Vagina (tissue), 2 donors: ENCODE results near the gene OLFML3.

Source experiments
- POLR2A ChIP-seq, 2 donors: fragments of 450-650 bp; IDR thresholded peaks; one replicate each; pipeline ENCODE4 v1.6.1; 2017; ENCODE audit warnings: antibody characterized with exemption in 2 of 2, mild to moderate bottlenecking in 2 of 2, moderate library complexity in 2 of 2
- POLR2AphosphoS5 ChIP-seq, 2 donors: sonication (generic); formaldehyde crosslinking; IDR thresholded peaks; one replicate each; pipeline ENCODE4 v1.9.0; 2017; ENCODE audit warnings: antibody characterized with exemption in 2 of 2, mild to moderate bottlenecking in 2 of 2, low read depth in 1 of 2; ENCODE audit not compliant: insufficient read depth in 1 of 2
- TF ChIP-seq, protein P1 (sequence below), 3 experiments: fragments of 450-650 bp in 2 of 3; fragments of 200-600 bp in 1 of 3; sonication (generic) in 1 of 3; IDR thresholded peaks; one replicate each; pipeline ENCODE4 v1.5.1; 2017 to 2019; ENCODE audit warnings: antibody characterized with exemption in 3 of 3, mild to moderate bottlenecking in 2 of 3, moderate library complexity in 2 of 3

DNA sequence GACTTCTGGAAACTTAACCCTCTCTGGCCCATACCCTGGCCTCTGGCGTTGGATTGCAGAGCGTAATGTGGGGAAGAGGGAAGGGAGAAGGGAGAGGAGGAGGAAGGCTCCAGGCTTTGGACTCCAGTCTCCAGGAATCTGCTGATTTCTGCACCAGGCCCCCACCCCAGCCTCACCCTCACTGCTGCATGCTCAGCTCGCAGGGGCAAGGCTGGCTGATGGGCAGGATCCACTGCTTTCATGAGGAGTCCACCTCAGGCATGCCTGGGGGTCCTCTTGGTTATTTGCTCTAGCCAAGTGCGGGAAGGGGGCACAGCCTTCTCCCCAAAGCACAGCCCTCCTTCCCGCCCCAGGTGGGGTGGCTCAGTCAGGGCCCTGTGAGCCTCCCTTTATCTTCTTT is 3.7 kb downstream of the OLFML3 start:
- TF ChIP-seq, protein P1, sequence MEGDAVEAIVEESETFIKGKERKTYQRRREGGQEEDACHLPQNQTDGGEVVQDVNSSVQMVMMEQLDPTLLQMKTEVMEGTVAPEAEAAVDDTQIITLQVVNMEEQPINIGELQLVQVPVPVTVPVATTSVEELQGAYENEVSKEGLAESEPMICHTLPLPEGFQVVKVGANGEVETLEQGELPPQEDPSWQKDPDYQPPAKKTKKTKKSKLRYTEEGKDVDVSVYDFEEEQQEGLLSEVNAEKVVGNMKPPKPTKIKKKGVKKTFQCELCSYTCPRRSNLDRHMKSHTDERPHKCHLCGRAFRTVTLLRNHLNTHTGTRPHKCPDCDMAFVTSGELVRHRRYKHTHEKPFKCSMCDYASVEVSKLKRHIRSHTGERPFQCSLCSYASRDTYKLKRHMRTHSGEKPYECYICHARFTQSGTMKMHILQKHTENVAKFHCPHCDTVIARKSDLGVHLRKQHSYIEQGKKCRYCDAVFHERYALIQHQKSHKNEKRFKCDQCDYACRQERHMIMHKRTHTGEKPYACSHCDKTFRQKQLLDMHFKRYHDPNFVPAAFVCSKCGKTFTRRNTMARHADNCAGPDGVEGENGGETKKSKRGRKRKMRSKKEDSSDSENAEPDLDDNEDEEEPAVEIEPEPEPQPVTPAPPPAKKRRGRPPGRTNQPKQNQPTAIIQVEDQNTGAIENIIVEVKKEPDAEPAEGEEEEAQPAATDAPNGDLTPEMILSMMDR (IDR thresholded peaks at IDR 0.05), result no peak
- TF ChIP-seq POLR2AphosphoS5 (IDR thresholded peaks at IDR 0.05; ENCODE audit: insufficient read depth in 1 of 2, low read depth in 1 of 2) (peak in 1 of 2 donors; percentile 5), POLR2A (IDR thresholded peaks at IDR 0.05) (no peak)
